ENCODE results near the gene NUDT5. TPM values are rescaled to one million over a fixed set of nuclear protein-coding genes. Genes with fewer than 3 reads are reported as not detected.
A peak's percentile ranks its signal among the peaks of the same experiment; 100 is the strongest.

Gene NUDT5
- total RNA-seq, 1 donor from 2014 or later, result 53.5 TPM

DNA sequence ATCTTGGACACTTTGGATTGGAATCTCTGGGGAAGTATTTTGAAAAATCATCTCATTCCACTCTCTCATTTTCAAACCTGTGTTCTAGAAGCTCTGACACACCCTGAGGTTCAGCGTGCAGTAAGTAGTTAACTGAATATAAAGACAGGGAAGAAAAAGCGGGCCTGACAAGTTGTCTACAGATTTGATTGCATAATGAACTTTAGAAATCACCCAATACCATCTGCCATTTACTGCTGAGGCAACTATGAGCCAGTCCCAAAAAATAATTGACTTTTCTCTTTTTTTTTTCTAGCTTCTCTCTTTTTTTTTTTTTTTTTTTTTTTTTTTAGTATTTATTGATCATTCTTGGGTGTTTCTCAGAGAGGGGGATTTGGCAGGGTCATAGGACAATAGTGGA, 29.8 kb upstream of the NUDT5 start:
- H3K27ac Mint-ChIP-seq (ENCODE audit: unreplicated experiment), result peak overlapping the region; percentile 85
- TF ChIP-seq, protein P1, sequence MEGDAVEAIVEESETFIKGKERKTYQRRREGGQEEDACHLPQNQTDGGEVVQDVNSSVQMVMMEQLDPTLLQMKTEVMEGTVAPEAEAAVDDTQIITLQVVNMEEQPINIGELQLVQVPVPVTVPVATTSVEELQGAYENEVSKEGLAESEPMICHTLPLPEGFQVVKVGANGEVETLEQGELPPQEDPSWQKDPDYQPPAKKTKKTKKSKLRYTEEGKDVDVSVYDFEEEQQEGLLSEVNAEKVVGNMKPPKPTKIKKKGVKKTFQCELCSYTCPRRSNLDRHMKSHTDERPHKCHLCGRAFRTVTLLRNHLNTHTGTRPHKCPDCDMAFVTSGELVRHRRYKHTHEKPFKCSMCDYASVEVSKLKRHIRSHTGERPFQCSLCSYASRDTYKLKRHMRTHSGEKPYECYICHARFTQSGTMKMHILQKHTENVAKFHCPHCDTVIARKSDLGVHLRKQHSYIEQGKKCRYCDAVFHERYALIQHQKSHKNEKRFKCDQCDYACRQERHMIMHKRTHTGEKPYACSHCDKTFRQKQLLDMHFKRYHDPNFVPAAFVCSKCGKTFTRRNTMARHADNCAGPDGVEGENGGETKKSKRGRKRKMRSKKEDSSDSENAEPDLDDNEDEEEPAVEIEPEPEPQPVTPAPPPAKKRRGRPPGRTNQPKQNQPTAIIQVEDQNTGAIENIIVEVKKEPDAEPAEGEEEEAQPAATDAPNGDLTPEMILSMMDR (IDR thresholded peaks at IDR 0.05; ENCODE audit: partially characterized antibody, unreplicated experiment), result no peak
- H3K4me3 Mint-ChIP-seq (ENCODE audit: unreplicated experiment), result no peak overlapping the region
- H3K36me3 Mint-ChIP-seq (ENCODE audit: unreplicated experiment), result peaks cover 9% of the 10 kb centered on the region
- DNase-seq, result no peak
- H3K27me3 Mint-ChIP-seq (ENCODE audit: unreplicated experiment), result no peaks in the 10 kb centered on the region
- H3K9me3 Mint-ChIP-seq (ENCODE audit: unreplicated experiment), result peaks cover 1% of the 10 kb centered on the region
- H3K4me1 Mint-ChIP-seq (ENCODE audit: low read depth, unreplicated experiment), result peaks cover 13% of the 10 kb centered on the region

DNA sequence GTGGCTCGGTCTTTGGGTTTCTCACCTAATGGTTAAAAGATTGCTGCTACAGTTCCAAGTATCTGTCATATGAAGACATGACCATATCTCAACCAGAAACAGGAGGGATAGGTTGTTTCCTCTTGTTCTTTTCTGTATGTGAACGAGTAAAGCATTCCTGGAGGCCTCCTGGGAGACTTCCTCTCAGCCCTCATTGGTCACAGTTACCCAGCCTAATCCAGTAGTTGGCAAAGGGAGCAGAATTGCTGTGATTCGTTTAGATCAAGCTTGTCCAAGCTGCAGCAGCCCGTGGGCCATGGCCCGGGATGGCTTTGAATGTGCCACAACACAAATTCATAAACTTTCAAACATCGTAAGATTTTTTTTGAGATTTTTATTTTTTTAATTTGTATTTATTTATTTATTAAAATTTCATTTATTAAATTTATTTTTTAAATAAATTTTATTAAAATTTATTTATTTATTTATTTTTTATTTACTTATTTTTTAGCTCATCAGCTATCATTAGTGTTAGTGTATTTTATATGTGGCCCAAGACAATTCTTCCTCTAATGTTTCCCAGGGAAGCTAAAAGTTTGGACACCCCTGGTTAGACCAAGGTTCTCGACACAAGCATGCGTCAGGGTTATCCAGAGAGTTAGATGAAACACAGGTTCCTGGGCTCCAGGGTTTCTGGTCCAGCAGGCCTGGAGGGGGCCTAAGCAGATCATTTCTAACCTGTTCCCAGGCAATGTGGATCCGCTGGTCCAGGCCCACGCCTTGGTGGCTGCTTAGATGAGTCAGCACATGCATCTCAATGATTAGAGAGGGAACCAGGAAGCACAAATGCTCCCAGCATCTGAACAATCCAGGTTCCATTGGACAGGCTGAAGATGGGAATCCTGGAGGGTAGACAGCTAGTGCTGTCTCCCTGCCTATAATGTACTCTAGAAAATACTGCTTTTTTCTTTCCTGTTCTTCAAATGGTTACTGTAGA, 25.9 kb upstream of the NUDT5 start:
- Mint-ChIP-seq H3K27me3 (ENCODE audit: unreplicated experiment) (no peaks in the 10 kb centered on the region), H3K4me1 (ENCODE audit: low read depth, unreplicated experiment) (peaks cover 4% of the 10 kb centered on the region), H3K9me3 (ENCODE audit: unreplicated experiment) (no peaks in the 10 kb centered on the region), H3K4me3 (ENCODE audit: unreplicated experiment) (no peak overlapping the region), H3K27ac (ENCODE audit: unreplicated experiment) (peak overlapping the region; percentile 66), H3K36me3 (ENCODE audit: unreplicated experiment) (no peaks in the 10 kb centered on the region)
- TF ChIP-seq, protein P1 (IDR thresholded peaks at IDR 0.05; ENCODE audit: partially characterized antibody, unreplicated experiment), result no peak
- DNase-seq, result no peak

DNA sequence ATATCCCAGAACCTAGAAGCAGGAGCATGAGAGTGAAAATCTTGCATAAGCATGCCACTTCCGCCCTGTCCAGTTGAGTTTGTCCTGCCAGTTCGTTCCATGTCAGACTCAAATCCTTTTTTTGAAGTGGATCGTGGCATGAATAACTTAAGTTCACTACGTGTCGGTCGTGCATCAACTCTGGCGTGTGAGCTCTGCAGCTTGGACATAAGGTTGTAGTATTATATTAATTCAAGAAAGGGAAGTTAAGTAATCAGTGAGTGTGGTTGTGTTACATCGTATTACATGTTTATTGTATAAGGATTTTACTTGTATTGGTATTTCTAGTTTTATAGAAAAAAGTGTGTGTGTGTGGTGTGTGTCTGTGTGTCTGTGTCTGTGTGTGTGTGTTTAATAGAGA, 23.3 kb upstream of the NUDT5 start:
- Mint-ChIP-seq H3K27ac (ENCODE audit: unreplicated experiment) (no peak overlapping the region), H3K27me3 (ENCODE audit: unreplicated experiment) (no peaks in the 10 kb centered on the region), H3K9me3 (ENCODE audit: unreplicated experiment) (no peaks in the 10 kb centered on the region), H3K4me1 (ENCODE audit: low read depth, unreplicated experiment) (peaks cover 17% of the 10 kb centered on the region), H3K36me3 (ENCODE audit: unreplicated experiment) (no peaks in the 10 kb centered on the region), H3K4me3 (ENCODE audit: unreplicated experiment) (no peak overlapping the region)
- TF ChIP-seq, protein P1 (IDR thresholded peaks at IDR 0.05; ENCODE audit: partially characterized antibody, unreplicated experiment), result no peak
- no peak for DNase-seq

DNA sequence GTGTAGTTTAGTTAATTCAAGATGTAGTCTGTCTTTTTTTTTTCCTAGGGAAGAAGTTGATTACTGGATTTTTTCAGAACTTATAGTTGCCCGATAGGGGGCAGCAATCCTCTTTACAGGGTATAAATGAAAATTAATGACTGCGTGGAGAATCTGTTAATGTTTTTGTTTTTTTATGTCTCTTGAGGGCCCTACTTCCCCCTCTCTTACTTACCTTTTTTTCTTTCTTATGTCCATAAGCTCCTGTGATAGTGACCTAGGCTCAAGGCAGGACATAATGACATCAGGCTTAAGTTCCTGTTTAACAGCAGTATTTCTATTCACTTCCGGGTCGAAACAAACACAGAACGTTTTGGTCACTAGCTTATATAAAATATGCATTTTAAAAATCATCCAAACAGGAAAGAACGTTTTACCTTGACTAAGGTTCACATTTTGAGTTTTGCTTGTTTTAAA, 19.1 kb upstream of the NUDT5 start:
- DNase-seq, result no peak
- TF ChIP-seq, protein P1 (IDR thresholded peaks at IDR 0.05; ENCODE audit: partially characterized antibody, unreplicated experiment), result peak; percentile 79
- peak overlapping the region; percentile 62 for H3K27ac Mint-ChIP-seq (ENCODE audit: unreplicated experiment)
- no peaks in the 10 kb centered on the region for H3K27me3 Mint-ChIP-seq (ENCODE audit: unreplicated experiment)
- H3K4me3 Mint-ChIP-seq (ENCODE audit: unreplicated experiment), result no peak overlapping the region
- H3K36me3 Mint-ChIP-seq (ENCODE audit: unreplicated experiment), result peaks cover 9% of the 10 kb centered on the region
- no peaks in the 10 kb centered on the region for H3K9me3 Mint-ChIP-seq (ENCODE audit: unreplicated experiment)
- peaks cover 17% of the 10 kb centered on the region for H3K4me1 Mint-ChIP-seq (ENCODE audit: low read depth, unreplicated experiment)

DNA sequence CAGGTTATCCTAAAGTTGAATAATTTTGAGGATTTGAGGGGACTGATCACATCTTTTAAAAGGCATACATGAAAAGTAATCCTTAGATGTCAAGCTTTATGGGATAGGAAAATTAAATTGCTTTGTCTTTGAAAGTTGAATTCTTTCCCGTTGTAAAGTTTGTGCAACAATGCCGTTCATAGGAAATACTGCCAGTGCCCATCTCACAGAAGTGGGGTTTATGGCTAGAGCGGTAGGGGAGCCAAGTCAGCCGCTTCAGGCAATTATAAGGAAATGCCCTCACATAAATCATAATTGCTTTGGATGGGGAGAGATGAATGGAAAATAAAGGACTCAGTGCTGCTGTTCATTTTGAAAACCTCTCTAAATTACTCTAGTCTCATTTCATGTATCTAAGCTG, 18.4 kb upstream of the NUDT5 start:
- no peak overlapping the region for H3K27ac Mint-ChIP-seq (ENCODE audit: unreplicated experiment)
- H3K27me3 Mint-ChIP-seq (ENCODE audit: unreplicated experiment), result peaks cover 2% of the 10 kb centered on the region
- no peak overlapping the region for H3K4me3 Mint-ChIP-seq (ENCODE audit: unreplicated experiment)
- H3K36me3 Mint-ChIP-seq (ENCODE audit: unreplicated experiment), result peaks cover 9% of the 10 kb centered on the region
- TF ChIP-seq, protein P1 (IDR thresholded peaks at IDR 0.05; ENCODE audit: partially characterized antibody, unreplicated experiment), result no peak
- H3K9me3 Mint-ChIP-seq (ENCODE audit: unreplicated experiment), result no peaks in the 10 kb centered on the region
- no peak for DNase-seq
- peaks cover 17% of the 10 kb centered on the region for H3K4me1 Mint-ChIP-seq (ENCODE audit: low read depth, unreplicated experiment)

Measured in glutamatergic neuron (in vitro differentiated cells).